Lower leg skin (tissue), 3 donors: ENCODE measurements around the gene CAPN9.
A peak's percentile ranks its signal among the peaks of the same experiment; 100 is the strongest.

Experiments used
- CTCF ChIP-seq, 3 donors: fragments of 450-650 bp; IDR thresholded peaks; one replicate each; pipeline ENCODE4 v1.5.1; 2016; ENCODE audit warnings: antibody characterized with exemption in 3 of 3, mild to moderate bottlenecking in 3 of 3, moderate library complexity in 2 of 3
- POLR2A ChIP-seq, 2 donors: fragments of 450-650 bp; IDR thresholded peaks; one replicate each; pipeline ENCODE4 v1.6.1; 2016 to 2017; ENCODE audit warnings: antibody characterized with exemption in 2 of 2, mild to moderate bottlenecking in 1 of 2, moderate library complexity in 1 of 2

- TF ChIP-seq CTCF (IDR thresholded peaks at IDR 0.05), result peak in 1 of 3 donors; percentile 67
- no peak for TF ChIP-seq POLR2A (IDR thresholded peaks at IDR 0.05)
Measured at GRCh38 chr1:230797942-230798365, 50.8 kb downstream of the CAPN9 start.
